ENCODE measurements around the gene GMEB2. TPM values are rescaled to one million over a fixed set of nuclear protein-coding genes. Genes with fewer than 3 reads are reported as not detected.

Gene GMEB2
- total RNA-seq, 6 experiments from 2014 or later: 3.2 to 7.0 (median 5.1) TPM

DNA sequence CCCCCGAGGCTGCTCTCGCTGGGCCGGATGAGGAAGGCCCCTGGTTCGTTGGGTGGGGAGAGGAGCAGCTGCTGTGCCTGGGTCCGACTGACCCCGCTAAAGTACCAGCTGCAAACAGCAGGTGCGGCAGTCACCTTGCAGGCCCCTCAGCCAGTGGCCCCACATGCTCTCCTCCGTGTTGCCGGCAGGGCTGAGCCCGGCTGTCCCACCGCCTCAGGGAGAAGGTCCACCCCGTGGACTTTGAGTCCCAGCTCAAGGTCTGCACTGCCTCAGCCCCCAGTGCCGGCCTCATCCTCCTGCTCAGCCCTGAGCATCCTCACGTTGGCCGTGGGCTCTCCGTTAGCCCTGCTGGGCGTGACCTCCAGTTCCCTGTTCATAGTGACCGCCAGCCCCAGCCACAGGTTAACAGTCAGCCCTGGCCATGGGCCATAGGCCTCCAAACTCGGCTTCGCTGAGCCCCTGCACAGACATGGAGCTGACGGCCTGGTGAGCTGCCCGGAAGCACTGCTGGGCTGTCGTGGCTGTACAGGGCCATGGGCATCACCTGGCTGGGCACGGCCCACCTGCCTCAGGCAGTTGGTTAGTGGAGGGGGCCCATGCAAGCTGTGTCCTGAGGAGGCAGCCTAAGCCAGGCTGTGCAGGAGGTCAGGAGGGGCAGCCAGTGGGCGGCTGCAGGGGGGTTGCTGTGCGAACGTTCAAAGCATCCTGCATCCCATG is 82.5 kb downstream of the GMEB2 start:
- Histone ChIP-seq H3K4me1 (no peaks in the 10 kb centered on the region), H3K9me3 (no peaks in the 10 kb centered on the region), H3K36me3 (no peaks in the 10 kb centered on the region), H3K4me3 (no peak overlapping the region), H3K27me3 (no peaks in the 10 kb centered on the region), H3K27ac (no peak overlapping the region)
- ATAC-seq (no peak), DNase-seq (no peak)
- TF ChIP-seq, protein P1, sequence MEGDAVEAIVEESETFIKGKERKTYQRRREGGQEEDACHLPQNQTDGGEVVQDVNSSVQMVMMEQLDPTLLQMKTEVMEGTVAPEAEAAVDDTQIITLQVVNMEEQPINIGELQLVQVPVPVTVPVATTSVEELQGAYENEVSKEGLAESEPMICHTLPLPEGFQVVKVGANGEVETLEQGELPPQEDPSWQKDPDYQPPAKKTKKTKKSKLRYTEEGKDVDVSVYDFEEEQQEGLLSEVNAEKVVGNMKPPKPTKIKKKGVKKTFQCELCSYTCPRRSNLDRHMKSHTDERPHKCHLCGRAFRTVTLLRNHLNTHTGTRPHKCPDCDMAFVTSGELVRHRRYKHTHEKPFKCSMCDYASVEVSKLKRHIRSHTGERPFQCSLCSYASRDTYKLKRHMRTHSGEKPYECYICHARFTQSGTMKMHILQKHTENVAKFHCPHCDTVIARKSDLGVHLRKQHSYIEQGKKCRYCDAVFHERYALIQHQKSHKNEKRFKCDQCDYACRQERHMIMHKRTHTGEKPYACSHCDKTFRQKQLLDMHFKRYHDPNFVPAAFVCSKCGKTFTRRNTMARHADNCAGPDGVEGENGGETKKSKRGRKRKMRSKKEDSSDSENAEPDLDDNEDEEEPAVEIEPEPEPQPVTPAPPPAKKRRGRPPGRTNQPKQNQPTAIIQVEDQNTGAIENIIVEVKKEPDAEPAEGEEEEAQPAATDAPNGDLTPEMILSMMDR (IDR thresholded peaks at IDR 0.05): no peak
- no peak for TF ChIP-seq POLR2A (IDR thresholded peaks at IDR 0.05)
- intact Hi-C loops (cut with DNase I): loop anchor here in 1 of 2 donors (10.0 kb wide), 1 partner anchor 430 kb away; the partner anchor contains the start of gene SAMD10
- 48% methylated on average over 5 of the region's 27 CpGs for WGBS (ENCODE audit: insufficient coverage, low coverage, low lambda C conversion rate, missing lambda C conversion rate)

DNA sequence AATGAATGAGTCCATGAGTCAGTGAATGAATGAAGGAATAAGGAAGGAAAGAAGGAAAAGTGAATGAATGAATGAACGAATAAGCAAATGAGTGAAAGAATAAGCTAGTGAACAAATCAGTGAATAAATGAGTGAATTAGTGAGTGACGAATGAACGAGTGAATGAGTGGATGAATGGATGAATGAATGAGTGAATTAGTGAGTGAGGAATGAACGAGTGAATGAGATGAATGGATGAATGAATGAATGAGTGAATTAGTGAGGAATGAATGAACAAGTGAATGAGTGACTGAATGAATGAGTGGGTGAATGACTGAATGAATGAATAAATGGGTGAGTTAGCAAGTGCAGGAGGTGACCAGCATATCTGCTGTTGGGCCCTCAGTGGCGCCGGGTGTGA is 83.2 kb downstream of the GMEB2 start:
- intact Hi-C loops (cut with DNase I): loop anchor here in 1 of 2 donors (10.0 kb wide), 1 partner anchor 431 kb away; the partner anchor contains the start of gene SAMD10
- no peaks in the 10 kb centered on the region for H3K36me3 ChIP-seq
- no peak for ATAC-seq
- no peaks in the 10 kb centered on the region for H3K27me3 ChIP-seq
- DNase-seq: no peak
- H3K9me3 ChIP-seq: no peaks in the 10 kb centered on the region
- H3K4me1 ChIP-seq: no peaks in the 10 kb centered on the region
- no peak overlapping the region for H3K27ac ChIP-seq
- WGBS (ENCODE audit: insufficient coverage, low coverage, low lambda C conversion rate, missing lambda C conversion rate): 67% methylated on average over 5 of the region's 6 CpGs
- no peak overlapping the region for H3K4me3 ChIP-seq
- no peak for TF ChIP-seq POLR2A (IDR thresholded peaks at IDR 0.05)
- TF ChIP-seq, protein P1 (IDR thresholded peaks at IDR 0.05): no peak

DNA sequence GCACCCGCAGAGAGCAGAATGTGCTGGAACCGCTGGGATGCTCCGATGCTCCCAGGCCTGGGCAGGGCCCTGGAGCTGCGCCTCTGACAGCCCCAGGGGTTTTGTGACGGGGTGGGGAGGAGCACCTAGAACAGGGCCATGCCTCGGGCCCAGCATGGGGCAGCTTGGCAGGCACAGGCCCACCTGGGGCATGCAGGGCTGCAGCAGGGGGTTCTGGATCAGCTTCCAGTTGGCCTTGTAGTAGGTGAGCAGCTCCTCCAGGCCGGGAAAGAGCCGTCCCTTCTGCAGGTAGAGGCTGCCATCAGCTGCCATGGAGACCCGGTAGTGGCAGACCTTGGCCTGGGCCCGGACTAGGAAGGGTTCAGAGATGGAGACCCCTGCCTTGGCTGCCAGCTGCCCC is 83.8 kb downstream of the GMEB2 start:
- no peaks in the 10 kb centered on the region for H3K36me3 ChIP-seq
- H3K4me3 ChIP-seq: no peak overlapping the region
- H3K27me3 ChIP-seq: no peaks in the 10 kb centered on the region
- intact Hi-C loops (cut with DNase I): loop anchor here in 1 of 2 donors (10.0 kb wide), 1 partner anchor 432 kb away; the partner anchor contains the start of gene SAMD10
- no CpG with 5 or more reads among the region's 10 CpGs for WGBS (ENCODE audit: insufficient coverage, low coverage, low lambda C conversion rate, missing lambda C conversion rate)
- TF ChIP-seq, protein P1 (IDR thresholded peaks at IDR 0.05): no peak
- TF ChIP-seq POLR2A (IDR thresholded peaks at IDR 0.05): no peak
- DNase-seq: no peak
- no peaks in the 10 kb centered on the region for H3K4me1 ChIP-seq
- no peaks in the 10 kb centered on the region for H3K9me3 ChIP-seq
- ATAC-seq: no peak
- no peak overlapping the region for H3K27ac ChIP-seq

DNA sequence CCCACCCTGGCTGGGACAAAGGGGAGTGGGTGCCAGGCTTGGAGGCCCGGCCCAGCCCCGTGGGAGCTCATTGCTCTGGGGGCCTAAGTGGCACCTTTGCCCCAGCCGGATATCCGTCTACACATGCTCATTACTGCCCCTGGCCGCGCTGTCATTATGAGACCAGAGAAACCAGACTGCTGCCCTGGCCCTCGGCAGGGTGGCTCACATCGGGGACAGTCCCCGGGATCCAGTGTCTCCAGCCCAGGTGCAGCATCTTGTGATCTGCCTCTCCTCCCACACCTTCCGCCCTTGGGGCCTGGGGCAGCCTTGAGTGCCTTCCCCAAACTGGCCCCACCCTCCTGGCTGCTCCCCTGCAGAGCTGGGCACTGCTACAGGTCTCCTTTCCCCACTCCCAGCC is 84.2 kb downstream of the GMEB2 start:
- intact Hi-C loops (cut with DNase I): loop anchor here in 1 of 2 donors (10.0 kb wide), 1 partner anchor 432 kb away; the partner anchor contains the start of gene SAMD10
- ATAC-seq (no peak), DNase-seq (no peak)
- Histone ChIP-seq H3K27me3 (no peaks in the 10 kb centered on the region), H3K27ac (no peak overlapping the region), H3K9me3 (no peaks in the 10 kb centered on the region), H3K4me3 (no peak overlapping the region), H3K4me1 (peaks cover 0 to under 1% (median 0%) of the 10 kb centered on the region in 4 donors), H3K36me3 (no peaks in the 10 kb centered on the region)
- no peak for TF ChIP-seq POLR2A (IDR thresholded peaks at IDR 0.05)
- TF ChIP-seq, protein P1 (IDR thresholded peaks at IDR 0.05): no peak
- no CpG with 5 or more reads among the region's 10 CpGs for WGBS (ENCODE audit: insufficient coverage, low coverage, low lambda C conversion rate, missing lambda C conversion rate)

All from right lobe of liver (tissue), 6 donors.